CD14-positive monocyte (primary cell): ENCODE data around the gene ARMC9. TPM values are rescaled to one million over a fixed set of nuclear protein-coding genes. Genes with fewer than 3 reads are reported as not detected.

Experiments
- DNase-seq, 3 donors: peaks; one replicate each; pipeline ENCODE4 v3.0.0-alpha.2; 2011 to 2022
- H2AFZ ChIP-seq: 2 replicates; pipeline ENCODE4 v1.6.0; 2012; ENCODE audit warnings: mild to moderate bottlenecking, low read depth, low read length, inconsistent platforms; ENCODE audit not compliant: insufficient read depth, poor library complexity, severe bottlenecking
- H3K27ac ChIP-seq, 2 donors: 1 replicate in 1 of 2; 2 replicates in 1 of 2; pipeline ENCODE4 v1.5.1; 2012 to 2013; ENCODE audit warnings: low read length in 2 of 2, control low read depth in 1 of 2, inconsistent platforms in 1 of 2, low read depth in 1 of 2, mild to moderate bottlenecking in 1 of 2
- H3K27me3 ChIP-seq, 2 donors: one replicate each; pipeline versions ENCODE4 v1.6.0 to v1.6.1; 2011 to 2013; ENCODE audit warnings: low read length in 2 of 2; ENCODE audit not compliant: control insufficient read depth in 2 of 2, insufficient read depth in 2 of 2
- H3K36me3 ChIP-seq, 2 donors: replicated peaks in 1 of 2; 1 replicate in 1 of 2; 2 replicates in 1 of 2; pipeline versions ENCODE4 v1.5.1 to v1.6.1; 2012 to 2013; ENCODE audit warnings: low read length in 2 of 2, control low read depth in 1 of 2, inconsistent platforms in 1 of 2, mild to moderate bottlenecking in 1 of 2; ENCODE audit not compliant: insufficient read depth in 2 of 2, control insufficient read depth in 1 of 2
- H3K4me1 ChIP-seq, 2 donors: 1 replicate in 1 of 2; 2 replicates in 1 of 2; pipeline versions ENCODE4 v1.5.1 to v1.6.1; 2012 to 2013; ENCODE audit warnings: low read length in 2 of 2, control low read depth in 1 of 2, inconsistent platforms in 1 of 2, mild to moderate bottlenecking in 1 of 2, moderate library complexity in 1 of 2; ENCODE audit not compliant: insufficient read depth in 2 of 2, control insufficient read depth in 1 of 2
- H3K4me2 ChIP-seq: replicated peaks from 2 replicates; pipeline ENCODE3; 2012; ENCODE audit warnings: low read length, moderate library complexity, mild to moderate bottlenecking; ENCODE audit not compliant: poor library complexity, severe bottlenecking; ENCODE audit errors: extremely low read depth
- H3K4me3 ChIP-seq, 3 experiments: fragments of 200-600 bp in 1 of 3; sonication (generic) in 1 of 3; replicated peaks in 1 of 3; 1 replicate in 2 of 3; 2 replicates in 1 of 3; pipeline ENCODE4 v1.5.1; 2011 to 2013; ENCODE audit warnings: low read length in 3 of 3, mild to moderate bottlenecking in 3 of 3, control low read depth in 2 of 3, low read depth in 2 of 3, inconsistent platforms in 1 of 3, moderate library complexity in 1 of 3
- H3K79me2 ChIP-seq: 2 replicates; pipeline ENCODE4 v1.6.0; 2012; ENCODE audit warnings: mild to moderate bottlenecking, control low read depth, inconsistent platforms, low read length, moderate library complexity; ENCODE audit not compliant: insufficient read depth
- H3K9ac ChIP-seq: 2 replicates; pipeline ENCODE4 v1.6.0; 2017; ENCODE audit warnings: low read length, mild to moderate bottlenecking; ENCODE audit not compliant: insufficient read depth, poor library complexity, severe bottlenecking
- H3K9me3 ChIP-seq, 2 donors: replicated peaks in 1 of 2; 1 replicate in 1 of 2; 2 replicates in 1 of 2; pipeline versions ENCODE4 v1.5.1 to v1.6.1; 2012 to 2013; ENCODE audit warnings: low read length in 2 of 2, control low read depth in 1 of 2; ENCODE audit not compliant: control insufficient read depth in 1 of 2, insufficient read depth in 1 of 2
- H4K20me1 ChIP-seq: 2 replicates; pipeline ENCODE4 v1.6.0; 2012; ENCODE audit warnings: mild to moderate bottlenecking, low read length, control low read depth, moderate library complexity; ENCODE audit not compliant: insufficient read depth
- H3K27ac Mint-ChIP-seq, 7 donors: one replicate each; pipeline ENCODE4 v1.8.0; 2020; ENCODE audit warnings: mild to moderate bottlenecking in 7 of 7, mixed read lengths in 7 of 7, moderate library complexity in 6 of 7, inconsistent platforms in 2 of 7
- H3K27me3 Mint-ChIP-seq, 3 donors: one replicate each; pipeline ENCODE4 v1.8.0; 2021 to 2022; ENCODE audit warnings: low read depth in 3 of 3, mild to moderate bottlenecking in 3 of 3, mixed read lengths in 3 of 3, moderate library complexity in 3 of 3, inconsistent platforms in 1 of 3
- H3K36me3 Mint-ChIP-seq, 2 donors: one replicate each; pipeline ENCODE4 v1.8.0; 2020; ENCODE audit warnings: mixed read lengths in 2 of 2, inconsistent platforms in 1 of 2, mild to moderate bottlenecking in 1 of 2
- H3K4me1 Mint-ChIP-seq: one replicate; pipeline ENCODE4 v1.8.0; 2020; ENCODE audit warnings: mild to moderate bottlenecking, mixed read lengths
- H3K4me3 Mint-ChIP-seq, 2 donors: one replicate each; pipeline ENCODE4 v1.8.0; 2020; ENCODE audit warnings: mild to moderate bottlenecking in 2 of 2, mixed read lengths in 2 of 2, moderate library complexity in 1 of 2
- H3K9me3 Mint-ChIP-seq, 7 donors: one replicate each; pipeline ENCODE4 v1.8.0; 2020 to 2022; ENCODE audit warnings: mixed read lengths in 7 of 7, mild to moderate bottlenecking in 6 of 7, moderate library complexity in 6 of 7, inconsistent platforms in 2 of 7
- CTCF ChIP-seq: fragments of 200-600 bp; IDR thresholded peaks from one replicate; pipeline ENCODE4 v1.8.0; 2022; ENCODE audit warnings: antibody characterized with exemption, mild to moderate bottlenecking
- WGBS: methylation state at CpG from one replicate; pipeline ENCODE4 v1.1.5; 2013; ENCODE audit warnings: missing lambda C conversion rate; ENCODE audit not compliant: insufficient coverage; 5-methylcytosine and 5-hydroxymethylcytosine counted together
- intact Hi-C, 2 donors: fragments of 100-400 bp; cut with micrococcal nuclease; formaldehyde crosslinking; loops; one replicate each; pipeline versions ENCODE4 v1.15.0 to v1.15.1; 2023
- polyA plus RNA-seq, 3 donors: library from polyadenylated mRNA; depleted of rRNA in 1 of 3; unstranded in 2 of 3; stranded (reverse) in 1 of 3; fragments of 300-500 nt in 2 of 3; fragments of >200 nt in 1 of 3; fragmentation: Illumina TruSeq in 2 of 3; gene quantifications; 1 replicate in 2 of 3; 2 replicates in 1 of 3; pipeline ENCODE4 v1.2.3, GENCODE V29; 2012 to 2021

The ARMC9 gene
- polyA plus RNA-seq, 3 donors, result 0.07 to 0.27 TPM; not detected in 1

- H3K27me3 Mint-ChIP-seq, result peaks cover 20 to 30% (median 23%) of the 10 kb centered on the region in 3 donors
- Histone ChIP-seq H3K36me3 (no peaks in the 10 kb centered on the region), H3K27me3 (peaks cover 8 to 21% of the 10 kb centered on the region in 2 donors), H3K4me3 (no peak overlapping the region), H3K9ac (no peak overlapping the region), H3K4me2 (no peak overlapping the region), H4K20me1 (no peaks in the 10 kb centered on the region), H3K79me2 (no peaks in the 10 kb centered on the region), H3K4me1 (peaks cover 10 to 13% of the 10 kb centered on the region in 2 donors), H2AFZ (no peak overlapping the region), H3K27ac (no peak overlapping the region), H3K9me3 (peaks cover 11 to 15% of the 10 kb centered on the region in 2 donors)
- H3K4me1 Mint-ChIP-seq, result peaks cover 19% of the 10 kb centered on the region
- WGBS, result 89% methylated on average over 3 of the region's 5 CpGs
- H3K9me3 Mint-ChIP-seq, result peaks cover 12 to 26% (median 18%) of the 10 kb centered on the region in 7 donors
- H3K36me3 Mint-ChIP-seq, result no peaks in the 10 kb centered on the region
- no peak overlapping the region for H3K4me3 Mint-ChIP-seq
- no peak overlapping the region for H3K27ac Mint-ChIP-seq
- DNase-seq, result no peak
- intact Hi-C loops, result loop anchor here (5.0 kb wide), 2 partner anchors 112 to 182 kb away; no protein-coding TSS in a partner anchor
- TF ChIP-seq CTCF, result no peak
Measured at GRCh38 chr2:231409776-231410175, 211.3 kb downstream of the ARMC9 start.

- Mint-ChIP-seq H3K4me1 (peaks cover 18% of the 10 kb centered on the region), H3K27me3 (peaks cover 21 to 30% (median 23%) of the 10 kb centered on the region in 3 donors), H3K36me3 (no peaks in the 10 kb centered on the region), H3K9me3 (peaks cover 12 to 26% (median 18%) of the 10 kb centered on the region in 7 donors), H3K4me3 (peak overlapping the region in 1 of 2 donors; percentile 44), H3K27ac (no peak overlapping the region)
- Histone ChIP-seq H3K4me2 (no peak overlapping the region), H3K4me1 (peaks cover 10 to 13% of the 10 kb centered on the region in 2 donors), H3K27ac (no peak overlapping the region), H2AFZ (no peak overlapping the region), H3K27me3 (peaks cover 8 to 21% of the 10 kb centered on the region in 2 donors), H3K4me3 (no peak overlapping the region), H3K36me3 (no peaks in the 10 kb centered on the region), H4K20me1 (no peaks in the 10 kb centered on the region), H3K9ac (no peak overlapping the region), H3K79me2 (no peaks in the 10 kb centered on the region), H3K9me3 (peaks cover 11 to 15% of the 10 kb centered on the region in 2 donors)
- intact Hi-C loops, result loop anchor here (5.0 kb wide), 2 partner anchors 113 to 183 kb away; no protein-coding TSS in a partner anchor
- WGBS, result 92% methylated on average over 5 of the region's 6 CpGs
- no peak for DNase-seq
- peak; percentile 41 for TF ChIP-seq CTCF
Measured at GRCh38 chr2:231410293-231411004, 212.0 kb downstream of the ARMC9 start.
